NT2/D1 (cell line): ENCODE results near the gene YY1.

Source experiments
- DNase-seq: peaks from one replicate; pipeline ENCODE4 v3.0.0-alpha.2; 2011; ENCODE audit warnings: low read depth, low spot score
- H3K27me3 ChIP-seq: 2 replicates; pipeline ENCODE4 v1.6.0; 2011; ENCODE audit warnings: mild to moderate bottlenecking; ENCODE audit not compliant: insufficient read length, insufficient read depth
- H3K36me3 ChIP-seq: 2 replicates; pipeline ENCODE4 v1.6.1; 2011; ENCODE audit warnings: mild to moderate bottlenecking, low read length, mixed read lengths; ENCODE audit not compliant: insufficient read depth, insufficient read length
- H3K4me1 ChIP-seq: 2 replicates; pipeline ENCODE4 v1.5.1; 2011; ENCODE audit not compliant: insufficient read depth, insufficient read length
- H3K4me3 ChIP-seq: 2 replicates; pipeline ENCODE4 v1.5.1; 2011; ENCODE audit warnings: low read depth; ENCODE audit not compliant: insufficient read length
- H3K9ac ChIP-seq: 2 replicates; pipeline ENCODE4 v1.6.0; 2011; ENCODE audit warnings: low read depth; ENCODE audit not compliant: insufficient read length
- H3K9me3 ChIP-seq: 2 replicates; pipeline ENCODE4 v1.5.1; 2011; ENCODE audit warnings: mild to moderate bottlenecking, low read length; ENCODE audit not compliant: insufficient read depth
- SUZ12 ChIP-seq: IDR thresholded peaks from 2 replicates; pipeline ENCODE4 v1.6.1; 2011; ENCODE audit not compliant: insufficient read length, insufficient read depth; ENCODE audit errors: extremely low read depth
- YY1 ChIP-seq: IDR thresholded peaks from 2 replicates; pipeline ENCODE4 v1.6.1; 2011; ENCODE audit not compliant: insufficient read length, insufficient read depth
- ZNF274 ChIP-seq: IDR thresholded peaks from 2 replicates; pipeline ENCODE4 v1.6.1; 2011; ENCODE audit warnings: mild to moderate bottlenecking, low read depth, low read length

YY1 gene

GRCh38 chr14:100321473-100322137, 82.7 kb downstream of the YY1 start:
- H3K9me3 ChIP-seq: no peaks in the 10 kb centered on the region
- H3K4me3 ChIP-seq: no peak overlapping the region
- TF ChIP-seq YY1 (no peak), SUZ12 (no peak), ZNF274 (no peak)
- H3K27me3 ChIP-seq: no peaks in the 10 kb centered on the region
- no peaks in the 10 kb centered on the region for H3K36me3 ChIP-seq
- H3K9ac ChIP-seq: no peak overlapping the region
- peaks cover 1% of the 10 kb centered on the region for H3K4me1 ChIP-seq
- no peak for DNase-seq

GRCh38 chr14:100322138-100322957, 83.4 kb downstream of the YY1 start:
- no peak for DNase-seq
- no peak overlapping the region for H3K4me3 ChIP-seq
- TF ChIP-seq YY1 (no peak), ZNF274 (no peak), SUZ12 (no peak)

GRCh38 chr14:100323121-100323941, 84.4 kb downstream of the YY1 start, which contains the start of gene SLC25A47:
Gene SLC25A47, plus strand, starts transcription at chr14:100323339. Its CDS starts 76 bp downstream, at chr14:100323415.
- Histone ChIP-seq H3K9ac (peak within 1 kb of the TSS; percentile 21), H3K27me3 (no peaks in the 10 kb centered on the region), H3K4me1 (peaks cover 1% of the 10 kb centered on the region), H3K36me3 (no peaks in the 10 kb centered on the region), H3K4me3 (no peak within 1 kb of the TSS), H3K9me3 (no peaks in the 10 kb centered on the region)
- no peak for DNase-seq
- no peak for TF ChIP-seq ZNF274
- no peak for TF ChIP-seq YY1
- TF ChIP-seq SUZ12: no peak

More at GRCh38 chr14:100322138-100322957, 83.4 kb downstream of the YY1 start:
- Histone ChIP-seq H3K27me3 (no peaks in the 10 kb centered on the region), H3K9me3 (no peaks in the 10 kb centered on the region), H3K4me1 (peaks cover 1% of the 10 kb centered on the region), H3K9ac (no peak overlapping the region), H3K36me3 (no peaks in the 10 kb centered on the region)

- Histone ChIP-seq H3K4me3 (no peak overlapping the region), H3K9me3 (no peaks in the 10 kb centered on the region), H3K27me3 (no peaks in the 10 kb centered on the region), H3K9ac (no peak overlapping the region), H3K4me1 (peaks cover 1% of the 10 kb centered on the region), H3K36me3 (no peaks in the 10 kb centered on the region)
- no peak for DNase-seq
- TF ChIP-seq ZNF274 (no peak), YY1 (no peak), SUZ12 (no peak)
Observed at GRCh38 chr14:100323942-100324307, 85.0 kb downstream of the YY1 start.

- no peak overlapping the region for H3K4me3 ChIP-seq
- peaks cover 1% of the 10 kb centered on the region for H3K4me1 ChIP-seq
- no peak for DNase-seq
- H3K9ac ChIP-seq: no peak overlapping the region
- H3K36me3 ChIP-seq: no peaks in the 10 kb centered on the region
- TF ChIP-seq SUZ12: no peak
- TF ChIP-seq ZNF274: no peak
- no peak for TF ChIP-seq YY1
- no peaks in the 10 kb centered on the region for H3K27me3 ChIP-seq
- H3K9me3 ChIP-seq: no peaks in the 10 kb centered on the region
Observed at GRCh38 chr14:100325231-100325632, 86.3 kb downstream of the YY1 start.

- no peaks in the 10 kb centered on the region for H3K36me3 ChIP-seq
- H3K4me1 ChIP-seq: peaks cover 1% of the 10 kb centered on the region
- no peaks in the 10 kb centered on the region for H3K27me3 ChIP-seq
- no peak overlapping the region for H3K9ac ChIP-seq
- DNase-seq: no peak
- H3K4me3 ChIP-seq: no peak overlapping the region
- TF ChIP-seq YY1 (no peak), SUZ12 (no peak), ZNF274 (no peak)
- H3K9me3 ChIP-seq: no peaks in the 10 kb centered on the region
Observed at GRCh38 chr14:100325958-100326357, 87.0 kb downstream of the YY1 start.

- Histone ChIP-seq H3K9ac (no peak overlapping the region), H3K36me3 (peaks cover 2% of the 10 kb centered on the region), H3K4me1 (peaks cover 2% of the 10 kb centered on the region), H3K27me3 (no peaks in the 10 kb centered on the region), H3K9me3 (no peaks in the 10 kb centered on the region), H3K4me3 (no peak overlapping the region)
- no peak for DNase-seq
- TF ChIP-seq YY1: no peak
- TF ChIP-seq ZNF274: no peak
- no peak for TF ChIP-seq SUZ12
Observed at GRCh38 chr14:100327128-100327527, 88.2 kb downstream of the YY1 start.
